Lung (tissue), 12 donors: ENCODE measurements around the gene SPRY1. TPM values are rescaled to one million over a fixed set of nuclear protein-coding genes. Genes with fewer than 3 reads are reported as not detected.
A peak's percentile ranks its signal among the peaks of the same experiment; 100 is the strongest.

Experiments used
- ATAC-seq: fragments of 200-7000 bp; cut with Tn5 transposase; one replicate; pipeline ENCODE4 v1.9.1; 2020; ENCODE audit warnings: moderate number of reproducible peaks; ENCODE audit not compliant: insufficient read depth, low FRiP score
- DNase-seq, 3 donors: peaks; one replicate each; pipeline ENCODE4 v3.0.0-alpha.2; 2013 to 2017
- H3K27ac ChIP-seq, 2 donors: one replicate each; pipeline ENCODE4 v1.5.1; 2013; ENCODE audit warnings: mild to moderate bottlenecking in 2 of 2, moderate library complexity in 2 of 2, control low read depth in 1 of 2, inconsistent platforms in 1 of 2, low read depth in 1 of 2, low read length in 1 of 2
- H3K27me3 ChIP-seq, 3 donors: one replicate each; pipeline ENCODE4 v1.5.1; 2013; ENCODE audit warnings: low read length in 2 of 3; ENCODE audit not compliant: control insufficient read depth in 3 of 3, insufficient read depth in 3 of 3
- H3K36me3 ChIP-seq, 4 donors: one replicate each; pipeline ENCODE4 v1.5.1; 2013; ENCODE audit warnings: low read length in 4 of 4, mild to moderate bottlenecking in 1 of 4, moderate library complexity in 1 of 4; ENCODE audit not compliant: control insufficient read depth in 4 of 4, insufficient read depth in 4 of 4
- H3K4me1 ChIP-seq, 5 donors: one replicate each; pipeline ENCODE4 v1.5.1; 2013; ENCODE audit warnings: low read length in 5 of 5, mild to moderate bottlenecking in 2 of 5, moderate library complexity in 1 of 5; ENCODE audit not compliant: control insufficient read depth in 5 of 5, insufficient read depth in 5 of 5
- H3K4me3 ChIP-seq: one replicate; pipeline ENCODE4 v1.5.1; 2013; ENCODE audit warnings: mild to moderate bottlenecking, control low read depth, moderate library complexity
- H3K9ac ChIP-seq, 2 donors: one replicate each; pipeline ENCODE4 v1.5.1; 2013; ENCODE audit warnings: low read length in 2 of 2, control low read depth in 1 of 2; ENCODE audit not compliant: insufficient read depth in 1 of 2
- H3K9me3 ChIP-seq, 4 donors: one replicate each; pipeline ENCODE4 v1.5.1; 2013; ENCODE audit warnings: low read length in 3 of 4, mild to moderate bottlenecking in 1 of 4, moderate library complexity in 1 of 4; ENCODE audit not compliant: control insufficient read depth in 4 of 4, insufficient read depth in 3 of 4
- WGBS, 2 donors: extraction: QIAGEN DNeasy Blood & Tissue Kit; methylation state at CpG; one replicate each; pipeline ENCODE4 v1.1.7; 2013; 5-methylcytosine and 5-hydroxymethylcytosine counted together
- polyA plus RNA-seq, 2 donors: library from polyadenylated mRNA; stranded (reverse); fragments of 200-250 nt; gene quantifications; one replicate each; pipeline ENCODE4 v1.2.1, GENCODE V29; 2013
- total RNA-seq, 2 donors: library from RNA; depleted of rRNA in 1 of 2; stranded (reverse); fragments of >200 nt in 1 of 2; gene quantifications; one replicate each; pipeline ENCODE4 v1.2.1, GENCODE V29; 2014 to 2021
- TF ChIP-seq, protein P1 (sequence below): IDR thresholded peaks from 2 replicates; pipeline ENCODE4 v1.5.1; 2012; ENCODE audit warnings: mild to moderate bottlenecking; ENCODE audit errors: control extremely low read depth, extremely low read depth
- donor health status: control.
- donor health status: control.
- donor health status: Bipolar disorder and iron deficiency.
- donor health status: healthy.
- donor health status: DM: yes; HTN: yes; CAD: no.

The SPRY1 gene
- total and polyA plus RNA-seq, 4 donors: 35.3 to 139 (median 73.6) TPM

DNA sequence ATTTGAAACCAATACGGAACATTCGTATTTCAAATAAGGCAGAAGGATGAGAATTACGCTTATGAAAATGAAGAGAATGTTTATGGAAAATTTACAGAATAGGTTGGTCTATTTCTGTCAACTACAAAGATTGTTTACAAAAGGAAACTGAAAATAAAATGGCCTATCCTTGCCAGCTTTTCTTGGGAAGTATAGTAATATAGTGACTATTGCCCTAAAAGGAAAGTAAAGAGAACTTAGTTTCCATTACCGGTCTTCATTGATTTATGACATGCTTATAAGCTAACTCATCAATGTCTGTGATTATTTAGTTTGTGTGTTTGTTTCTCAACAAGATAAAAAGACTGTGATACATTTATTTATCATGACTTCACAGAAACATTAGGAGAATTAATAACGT lies 2.9 kb upstream of the SPRY1 start:
- ATAC-seq (no peak), DNase-seq (peak in 2 of 3 donors; percentile 73 to 74)
- TF ChIP-seq, protein P1, sequence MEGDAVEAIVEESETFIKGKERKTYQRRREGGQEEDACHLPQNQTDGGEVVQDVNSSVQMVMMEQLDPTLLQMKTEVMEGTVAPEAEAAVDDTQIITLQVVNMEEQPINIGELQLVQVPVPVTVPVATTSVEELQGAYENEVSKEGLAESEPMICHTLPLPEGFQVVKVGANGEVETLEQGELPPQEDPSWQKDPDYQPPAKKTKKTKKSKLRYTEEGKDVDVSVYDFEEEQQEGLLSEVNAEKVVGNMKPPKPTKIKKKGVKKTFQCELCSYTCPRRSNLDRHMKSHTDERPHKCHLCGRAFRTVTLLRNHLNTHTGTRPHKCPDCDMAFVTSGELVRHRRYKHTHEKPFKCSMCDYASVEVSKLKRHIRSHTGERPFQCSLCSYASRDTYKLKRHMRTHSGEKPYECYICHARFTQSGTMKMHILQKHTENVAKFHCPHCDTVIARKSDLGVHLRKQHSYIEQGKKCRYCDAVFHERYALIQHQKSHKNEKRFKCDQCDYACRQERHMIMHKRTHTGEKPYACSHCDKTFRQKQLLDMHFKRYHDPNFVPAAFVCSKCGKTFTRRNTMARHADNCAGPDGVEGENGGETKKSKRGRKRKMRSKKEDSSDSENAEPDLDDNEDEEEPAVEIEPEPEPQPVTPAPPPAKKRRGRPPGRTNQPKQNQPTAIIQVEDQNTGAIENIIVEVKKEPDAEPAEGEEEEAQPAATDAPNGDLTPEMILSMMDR: no peak
- Histone ChIP-seq H3K36me3 (peaks cover 0 to 8% (median under 1%) of the 10 kb centered on the region in 4 donors), H3K4me1 (peaks cover 0 to 15% (median 0%) of the 10 kb centered on the region in 5 donors), H3K4me3 (no peak overlapping the region), H3K27ac (no peak overlapping the region), H3K27me3 (no peaks in the 10 kb centered on the region), H3K9me3 (no peaks in the 10 kb centered on the region), H3K9ac (peak overlapping the region in 1 of 2 donors; percentile 34)
- 66 to 75% methylated on average over 5 of the region's 5 CpGs for WGBS, 2 donors

DNA sequence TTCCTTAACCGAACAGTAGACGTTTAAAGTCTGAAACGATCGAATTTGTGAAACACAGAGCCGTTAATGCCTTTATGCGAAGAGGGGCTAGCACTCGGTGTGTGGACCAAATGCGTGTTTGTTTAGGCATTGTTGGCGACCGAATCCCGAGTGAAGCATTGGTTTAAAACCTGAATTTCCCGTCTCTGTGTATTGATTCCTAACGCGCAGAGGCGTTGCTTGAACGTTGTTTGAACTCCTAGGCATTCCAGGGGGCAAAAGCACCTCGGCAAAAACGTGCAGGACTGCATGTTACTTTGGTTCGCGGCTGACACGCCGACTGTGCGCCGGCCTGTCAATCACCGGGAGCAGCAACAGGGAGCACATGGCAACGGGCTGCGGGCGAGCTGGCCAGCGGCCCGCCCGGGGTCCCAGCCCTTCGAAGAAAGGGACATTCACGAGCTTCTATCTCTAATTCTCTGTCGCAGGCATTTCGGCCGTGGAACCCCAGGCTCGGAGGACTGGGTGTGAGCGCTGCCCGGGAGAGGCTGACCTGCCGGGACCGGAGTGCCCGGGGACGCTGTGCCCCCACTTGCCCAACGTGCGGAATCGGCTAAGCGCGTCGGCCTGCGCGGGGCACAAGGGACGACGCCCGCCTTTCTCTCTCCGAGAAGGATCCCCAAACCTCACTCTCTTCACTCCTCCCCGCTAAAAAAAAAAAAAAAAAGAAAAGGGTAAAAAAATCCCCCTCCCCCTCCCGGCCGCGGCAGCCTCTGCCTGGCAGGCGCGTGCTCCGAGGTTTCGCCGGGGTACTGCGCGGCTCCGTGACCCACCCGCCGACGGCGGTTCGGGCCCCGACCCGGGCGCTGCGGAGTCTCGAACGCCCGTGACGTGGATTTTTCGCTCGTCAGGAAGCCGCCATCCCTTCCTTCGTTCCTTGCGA lies 810 bp downstream of the SPRY1 start:
- Histone ChIP-seq H3K4me3 (peak overlapping the region; percentile 96), H3K9me3 (no peaks in the 10 kb centered on the region), H3K36me3 (peaks cover 5 to 30% (median 10%) of the 10 kb centered on the region in 4 donors), H3K4me1 (peaks cover 0 to 35% (median 6%) of the 10 kb centered on the region in 5 donors), H3K9ac (peak overlapping the region; percentile 32 to 99), H3K27ac (peak overlapping the region; percentile 91 to 97), H3K27me3 (no peaks in the 10 kb centered on the region)
- TF ChIP-seq, protein P1: no peak
- ATAC-seq (peak; percentile 21), DNase-seq (peak; percentile 84 to 87 (median 85))
- WGBS, 2 donors: 0% methylated on average over 81 to 85 of the region's 85 CpGs

DNA sequence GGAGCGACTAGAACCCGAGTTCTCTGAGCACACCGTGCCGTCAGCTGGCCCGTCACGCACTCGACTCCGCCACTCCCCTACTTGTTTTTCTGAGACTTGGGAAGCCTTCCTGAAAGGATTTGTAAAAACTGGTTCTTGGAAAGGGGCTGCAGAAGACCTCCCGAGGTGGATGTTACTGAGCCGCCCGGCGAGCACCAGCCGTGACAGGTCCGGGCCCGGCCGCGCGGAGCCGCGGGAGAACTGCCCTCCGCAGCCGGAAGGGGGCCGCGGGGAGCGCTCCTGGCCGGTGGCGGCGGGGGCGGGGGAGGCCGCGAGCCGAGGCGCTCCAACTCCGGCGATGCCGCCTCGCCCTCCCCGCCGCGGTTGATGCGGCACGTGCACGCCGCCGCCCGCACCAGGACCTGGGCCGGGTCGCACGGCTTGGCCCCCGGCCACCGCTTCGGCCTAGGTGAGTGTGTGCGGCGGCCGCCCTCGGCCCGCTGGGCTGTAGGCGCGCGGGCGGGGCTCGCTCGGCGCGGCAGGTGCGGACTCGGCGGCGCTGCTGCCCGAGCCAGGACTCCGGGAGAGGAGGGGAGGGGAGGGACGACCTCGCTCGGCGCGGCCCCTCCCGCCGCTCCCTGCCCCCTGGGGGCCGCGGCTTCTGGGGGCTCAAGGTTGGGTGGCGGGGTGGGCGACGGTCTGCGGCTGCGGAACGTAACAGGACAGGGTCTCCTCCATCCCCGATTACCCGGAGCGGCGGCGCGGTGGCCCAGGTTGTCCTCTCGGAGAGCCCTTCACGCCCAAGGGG lies 1.7 kb downstream of the SPRY1 start:
- 0% methylated on average over 56 to 94 of the region's 94 CpGs for WGBS, 2 donors
- TF ChIP-seq, protein P1: no peak
- Histone ChIP-seq H3K27me3 (no peaks in the 10 kb centered on the region), H3K4me3 (peak overlapping the region; percentile 96), H3K9me3 (no peaks in the 10 kb centered on the region), H3K9ac (peak overlapping the region; percentile 86 to 99), H3K36me3 (peaks cover 11 to 38% (median 15%) of the 10 kb centered on the region in 4 donors), H3K4me1 (peaks cover 0 to 44% (median 6%) of the 10 kb centered on the region in 5 donors), H3K27ac (peak overlapping the region; percentile 91 to 97)
- peak; percentile 64 for ATAC-seq
- peak; percentile 72 to 82 (median 81) for DNase-seq
